AG09319 (cell line): ENCODE data around the gene CD247.

ENCODE experiments used
- DNase-seq: peaks from one replicate; pipeline ENCODE4 v3.0.0-alpha.2; 2010; ENCODE audit warnings: low read depth; ENCODE audit errors: extremely low read depth
- CTCF ChIP-seq: IDR thresholded peaks from 2 replicates; pipeline ENCODE4 v1.5.1; 2011; ENCODE audit warnings: low read depth, mild to moderate bottlenecking, inconsistent platforms, low read length, moderate library complexity

CD247 gene

DNA sequence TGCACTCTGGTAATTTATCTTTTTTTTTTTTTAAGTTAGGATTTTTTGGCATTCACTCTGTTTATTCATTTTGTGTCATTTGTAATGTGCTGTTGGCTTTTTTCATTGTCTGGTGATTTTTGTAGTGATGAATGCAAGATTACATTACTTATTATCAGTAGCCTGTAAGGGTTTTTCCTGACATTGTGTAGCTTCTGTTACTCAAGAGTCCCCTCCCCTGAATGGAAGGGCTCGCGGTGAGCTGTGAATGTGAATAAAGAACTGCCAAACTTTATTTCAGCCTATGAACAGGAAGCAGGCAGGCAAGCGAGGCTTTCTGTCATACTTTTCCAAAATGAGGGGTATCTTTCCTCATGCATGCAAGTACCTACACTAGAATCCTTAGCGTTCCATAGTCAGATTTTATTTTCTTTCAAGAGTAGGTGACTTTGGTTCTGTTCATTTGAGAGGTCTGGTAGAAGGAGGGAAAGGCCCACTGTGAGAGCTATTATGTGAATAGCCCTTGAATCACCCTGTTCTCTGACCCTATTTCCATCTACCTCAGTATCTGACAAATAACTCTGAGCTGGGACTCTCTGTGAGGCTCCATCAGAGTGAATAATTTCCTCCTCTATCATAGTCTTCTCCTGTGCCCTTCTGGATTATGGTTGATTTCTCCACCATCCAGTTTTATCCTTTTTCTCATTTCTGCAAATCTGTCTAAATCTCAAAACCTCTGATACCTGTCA is 114.0 kb downstream of the CD247 start:
- no peak for DNase-seq
- TF ChIP-seq CTCF: no peak

DNA sequence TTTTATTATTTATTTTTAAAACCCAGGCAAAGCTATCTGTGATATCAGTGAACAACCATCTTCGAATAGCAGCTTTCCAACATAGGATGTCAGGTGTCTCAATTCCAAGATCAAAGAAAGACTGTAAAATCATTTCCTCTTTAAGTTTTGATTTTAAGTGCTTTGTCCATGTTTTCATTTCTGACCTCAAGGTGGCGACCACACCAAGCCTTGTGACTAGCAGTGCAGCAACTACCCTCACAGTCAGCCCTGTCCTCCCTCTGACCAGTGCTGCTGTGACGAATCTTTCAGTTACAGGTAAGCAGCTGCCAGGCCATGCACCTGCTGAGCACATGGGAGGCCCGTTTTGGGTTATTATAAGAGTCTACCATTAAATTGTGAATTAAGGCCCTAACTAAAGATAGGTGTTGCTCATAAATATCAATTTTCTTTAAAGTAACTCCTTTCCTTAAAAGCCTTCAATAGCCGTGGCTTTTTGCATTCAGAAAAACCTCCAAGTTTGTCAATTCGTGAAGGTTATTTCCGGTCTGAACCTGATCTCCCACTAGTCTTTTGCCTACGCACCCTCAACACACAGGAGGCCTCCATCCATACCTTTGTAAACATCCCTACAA is 117.0 kb downstream of the CD247 start:
- peak; percentile 22 for DNase-seq
- peak; percentile 60 for TF ChIP-seq CTCF

DNA sequence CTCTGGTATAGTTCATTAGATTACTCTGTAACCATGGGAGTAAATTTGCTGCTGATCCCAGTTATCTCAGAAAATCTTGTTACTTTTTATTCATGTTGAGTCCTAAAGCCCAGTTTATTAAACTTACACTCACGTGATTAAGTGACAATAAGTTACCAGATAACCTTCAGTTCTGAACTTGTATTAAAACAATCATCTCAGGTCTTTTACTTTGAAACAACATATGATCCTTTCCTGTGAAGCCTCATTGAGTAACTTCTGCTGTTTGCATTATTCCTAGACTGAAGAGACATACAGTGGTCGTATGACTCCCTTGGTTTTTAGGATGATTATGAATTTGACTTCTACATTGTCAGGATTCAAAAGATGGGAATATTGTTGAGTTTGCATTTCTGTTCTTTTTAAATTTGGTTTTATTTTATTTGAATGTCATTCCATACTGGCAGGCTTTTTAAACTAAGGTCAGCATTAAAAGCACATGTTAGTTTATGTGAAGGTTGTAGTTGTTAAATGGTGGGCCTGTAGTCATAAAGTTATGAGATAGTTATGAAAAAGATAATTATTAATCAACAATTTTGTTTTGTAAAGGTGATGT is 117.9 kb downstream of the CD247 start:
- TF ChIP-seq CTCF: no peak
- no peak for DNase-seq

- no peak for TF ChIP-seq CTCF
- no peak for DNase-seq
These were observed 126.1 kb downstream of the CD247 start for GRCh38 chr1:167392200-167392696.

- TF ChIP-seq CTCF: no peak
- DNase-seq: no peak
These were observed 129.4 kb downstream of the CD247 start for GRCh38 chr1:167388976-167389375.

- no peak for TF ChIP-seq CTCF
- no peak for DNase-seq
These were observed 130.9 kb downstream of the CD247 start for GRCh38 chr1:167387251-167387910.
